SH-SY5Y (cell line): ENCODE results near the gene PTS.

Source experiments
- GATA2 ChIP-seq: IDR thresholded peaks from 2 replicates; pipeline ENCODE4 v1.6.1; 2011; ENCODE audit warnings: mild to moderate bottlenecking, low read depth, low read length
- GATA3 ChIP-seq: IDR thresholded peaks from 2 replicates; pipeline ENCODE4 v1.6.1; 2011; ENCODE audit warnings: low read depth, mild to moderate bottlenecking, low read length, moderate library complexity

GRCh38 chr11:112222303-112222702, 3.9 kb upstream of the PTS start:
- TF ChIP-seq GATA2 (no peak), GATA3 (no peak)
